WERI-Rb-1 (cell line): ENCODE measurements around the gene CYP27C1.
"Not testable (repeated sequence)": the region's sequence is repeated elsewhere in the genome, so short reads cannot be mapped to it uniquely, and the experiment has no call there.

ENCODE experiments used
- DNase-seq: peaks from one replicate; pipeline ENCODE4 v3.0.0-alpha.2; 2020
- H3K27ac ChIP-seq: fragments of 250-450 bp; sonication (Bioruptor Pico); 2 replicates; pipeline ENCODE4 v1.5.1; 2020; ENCODE audit warnings: mild to moderate bottlenecking, moderate library complexity
- H3K27me3 ChIP-seq: fragments of 250-450 bp; sonication (Bioruptor Pico); 2 replicates; pipeline ENCODE4 v1.5.1; 2021; ENCODE audit warnings: mild to moderate bottlenecking, low read depth, moderate library complexity; ENCODE audit not compliant: insufficient read depth, severe bottlenecking
- H3K36me3 ChIP-seq: fragments of 250-450 bp; sonication (Bioruptor Pico); 2 replicates; pipeline ENCODE4 v1.5.1; 2020; ENCODE audit warnings: mild to moderate bottlenecking, moderate library complexity
- H3K4me3 ChIP-seq: 2 replicates; pipeline ENCODE4 v1.5.1; 2011; ENCODE audit warnings: low read depth, mild to moderate bottlenecking, control low read depth, low read length
- H3K9me3 ChIP-seq: fragments of 250-450 bp; sonication (Bioruptor Pico); 2 replicates; pipeline ENCODE4 v1.5.1; 2021; ENCODE audit warnings: mild to moderate bottlenecking, moderate library complexity; ENCODE audit not compliant: severe bottlenecking
- CTCF ChIP-seq: IDR thresholded peaks from 2 replicates; pipeline ENCODE4 v1.5.1; 2011; ENCODE audit warnings: low read depth, mild to moderate bottlenecking, control low read depth, inconsistent platforms, low read length

The CYP27C1 gene

GRCh38 chr2:127233710-127234109 lies 13.6 kb upstream of the CYP27C1 start:
- peaks cover 8% of the 10 kb centered on the region for H3K9me3 ChIP-seq
- H3K36me3 ChIP-seq: no peaks in the 10 kb centered on the region
- no peaks in the 10 kb centered on the region for H3K27me3 ChIP-seq
- H3K27ac ChIP-seq: no peak overlapping the region
- no peak for DNase-seq
- TF ChIP-seq CTCF: no peak
- no peak overlapping the region for H3K4me3 ChIP-seq

GRCh38 chr2:127231130-127231865 lies 11.2 kb upstream of the CYP27C1 start:
- no peak for TF ChIP-seq CTCF
- peaks cover 3% of the 10 kb centered on the region for H3K9me3 ChIP-seq
- H3K4me3 ChIP-seq: no peak overlapping the region
- DNase-seq: no peak
- H3K36me3 ChIP-seq: no peaks in the 10 kb centered on the region
- no peak overlapping the region for H3K27ac ChIP-seq
- H3K27me3 ChIP-seq: no peaks in the 10 kb centered on the region

- DNase-seq: no peak
- Histone ChIP-seq H3K27me3 (no peaks in the 10 kb centered on the region), H3K9me3 (peaks cover 3% of the 10 kb centered on the region), H3K36me3 (no peaks in the 10 kb centered on the region), H3K27ac (no peak overlapping the region), H3K4me3 (no peak overlapping the region)
- no peak for TF ChIP-seq CTCF
Observed at GRCh38 chr2:127229555-127229954, 9.5 kb upstream of the CYP27C1 start.

GRCh38 chr2:127228102-127228501 lies 8.0 kb upstream of the CYP27C1 start:
- TF ChIP-seq CTCF: no peak

GRCh38 chr2:127227264-127227660 lies 7.2 kb upstream of the CYP27C1 start:
- not testable (repeated sequence) for H3K27me3 ChIP-seq, H3K4me3 ChIP-seq, H3K36me3 ChIP-seq, DNase-seq, H3K27ac ChIP-seq, H3K9me3 ChIP-seq

More at GRCh38 chr2:127228102-127228501, 8.0 kb upstream of the CYP27C1 start:
- no peak for DNase-seq
- no peak overlapping the region for H3K27ac ChIP-seq
- no peaks in the 10 kb centered on the region for H3K36me3 ChIP-seq
- H3K9me3 ChIP-seq: peaks cover 3% of the 10 kb centered on the region
- no peaks in the 10 kb centered on the region for H3K27me3 ChIP-seq
- H3K4me3 ChIP-seq: no peak overlapping the region

- no peaks in the 10 kb centered on the region for H3K27me3 ChIP-seq
- H3K9me3 ChIP-seq: peaks cover 3% of the 10 kb centered on the region
- H3K4me3 ChIP-seq: no peak overlapping the region
- TF ChIP-seq CTCF: no peak
- no peak overlapping the region for H3K27ac ChIP-seq
- no peaks in the 10 kb centered on the region for H3K36me3 ChIP-seq
- DNase-seq: no peak
Observed at GRCh38 chr2:127226520-127227263, 6.6 kb upstream of the CYP27C1 start.
